ENCODE measurements around the gene LMAN1.

Gene LMAN1

GRCh38 chr18:59286341-59286740 is 72.7 kb downstream of the LMAN1 start:
- no peaks in the 10 kb centered on the region for H3K4me1 ChIP-seq (ENCODE audit: control insufficient read depth, insufficient read depth, low read length)
- no peak for TF ChIP-seq HOXC10 (CRISPR knock-in tag; IDR thresholded peaks at IDR 0.05)
- no peak for TF ChIP-seq ZNF791 (tag by site-specific recombination; IDR thresholded peaks at IDR 0.05)
- TF ChIP-seq ZNF148 (tag by site-specific recombination; IDR thresholded peaks at IDR 0.05; ENCODE audit: borderline replicate concordance) = no peak
- no peak for TF ChIP-seq REST (tag by site-specific recombination; IDR thresholded peaks at IDR 0.05)
- no peak overlapping the region for H3K27ac ChIP-seq (ENCODE audit: extremely low read depth, low read depth, low read length)
- ChIA-PET CTCF (interaction anchor here (0.7 to 2.1 kb wide), 6 partner anchors 10 to 116 kb away, joined by 3 to 8 read pairs (median 6); partner anchors contain the start of gene RAX), POLR2A (interaction anchor here (1.1 kb wide), 1 partner anchor 21 kb away, joined by 3 read pairs; no protein-coding TSS in a partner anchor)
- no peaks in the 10 kb centered on the region for H3K9me3 ChIP-seq (ENCODE audit: control insufficient read depth, insufficient read depth, low read depth, low read length)
- H3K4me3 ChIP-seq (ENCODE audit: low read depth, low read length) = no peak overlapping the region
- no peaks in the 10 kb centered on the region; a peak in 1 of 3 replicates for H3K36me3 ChIP-seq (ENCODE audit: control insufficient read depth in 2 of 2, insufficient read depth in 1 of 2, low read length in 2 of 2)

- ChIA-PET POLR2A (no interaction called here), CTCF (interaction anchor here (0.6 to 1.5 kb wide), 3 partner anchors 9 to 120 kb away, joined by 3 to 4 read pairs (median 3); partner anchors contain the start of gene RAX)
- no peak overlapping the region for H3K27ac ChIP-seq (ENCODE audit: extremely low read depth, low read depth, low read length)
- no peaks in the 10 kb centered on the region for H3K36me3 ChIP-seq (ENCODE audit: control insufficient read depth in 2 of 2, insufficient read depth in 1 of 2, low read length in 2 of 2)
- no peak for TF ChIP-seq SP3 (tag by site-specific recombination; IDR thresholded peaks at IDR 0.05)
- TF ChIP-seq ZIC2 (tag by site-specific recombination; IDR thresholded peaks at IDR 0.05) = no peak
- no peak for TF ChIP-seq ZNF530 (tag by site-specific recombination; IDR thresholded peaks at IDR 0.05; ENCODE audit: low read depth)
- no peak for TF ChIP-seq ZNF585B (tag by site-specific recombination; IDR thresholded peaks at IDR 0.05)
- TF ChIP-seq ZNF707 (tag by site-specific recombination; IDR thresholded peaks at IDR 0.05) = no peak
- TF ChIP-seq MZF1 (tag by site-specific recombination; IDR thresholded peaks at IDR 0.05; ENCODE audit: borderline replicate concordance) = no peak
- no peak for TF ChIP-seq ELK4 (IDR thresholded peaks at IDR 0.05; ENCODE audit: borderline replicate concordance, low read depth, low read length)
- no peak for TF ChIP-seq ZNF558 (tag by site-specific recombination; IDR thresholded peaks at IDR 0.05)
- no peak for TF ChIP-seq ZNF391 (tag by site-specific recombination; IDR thresholded peaks at IDR 0.05; ENCODE audit: borderline replicate concordance, low read depth)
- no peak for TF ChIP-seq ZNF692 (tag by site-specific recombination; IDR thresholded peaks at IDR 0.05)
- no peak for TF ChIP-seq ZNF169 (tag by site-specific recombination; IDR thresholded peaks at IDR 0.05)
- no peak for TF ChIP-seq ZNF658 (tag by site-specific recombination; IDR thresholded peaks at IDR 0.05)
- no peak for TF ChIP-seq PRDM6 (tag by site-specific recombination; IDR thresholded peaks at IDR 0.05)
- peaks cover 5% of the 10 kb centered on the region; the same call in 1 of the 2 replicates for H3K4me1 ChIP-seq (ENCODE audit: control insufficient read depth, insufficient read depth, low read length)
- H3K9me3 ChIP-seq (ENCODE audit: control insufficient read depth, insufficient read depth, low read depth, low read length) = no peaks in the 10 kb centered on the region
- H3K4me3 ChIP-seq (ENCODE audit: low read depth, low read length) = no peak overlapping the region
These were observed 76.7 kb downstream of the LMAN1 start for GRCh38 chr18:59282341-59282740.
